DND-41 (cell line): ENCODE results near the gene KDSR.

Experiments
- ATAC-seq: fragments of 200-7000 bp; cut with Tn5 transposase; 3 replicates; pipeline ENCODE4 v1.9.1; 2021; ENCODE audit warnings: low read depth; ENCODE audit not compliant: insufficient read depth
- DNase-seq: peaks from one replicate; pipeline ENCODE4 v3.0.0-alpha.2; 2020
- H2AFZ ChIP-seq: 2 replicates; pipeline ENCODE4 v1.6.0; 2012; ENCODE audit warnings: low read depth, low read length
- H3K27ac ChIP-seq: 2 replicates; pipeline ENCODE4 v1.5.1; 2012; ENCODE audit warnings: low read length, inconsistent platforms
- H3K27me3 ChIP-seq: fragments of 200-600 bp; sonication (generic); 2 replicates; pipeline ENCODE4 v1.6.0; 2012; ENCODE audit warnings: low read length, mild to moderate bottlenecking, inconsistent platforms; ENCODE audit not compliant: insufficient read depth, poor library complexity
- H3K36me3 ChIP-seq: 2 replicates; pipeline ENCODE4 v1.5.1; 2012; ENCODE audit warnings: low read length, inconsistent platforms; ENCODE audit not compliant: insufficient read depth
- H3K4me1 ChIP-seq: 2 replicates; pipeline ENCODE4 v1.5.1; 2012; ENCODE audit warnings: mild to moderate bottlenecking, low read length; ENCODE audit not compliant: insufficient read depth
- H3K4me2 ChIP-seq: 2 replicates; pipeline ENCODE4 v1.6.0; 2012; ENCODE audit warnings: mild to moderate bottlenecking, moderate library complexity, low read length, inconsistent platforms; ENCODE audit not compliant: insufficient read depth
- H3K4me3 ChIP-seq, 2 experiments: fragments of 200-600 bp in 1 of 2; shearing (Covaris generic) in 1 of 2; 2 replicates each; pipeline ENCODE4 v1.5.1; 2012 to 2016; ENCODE audit warnings: inconsistent platforms in 2 of 2, low read length in 2 of 2, mild to moderate bottlenecking in 2 of 2, low read depth in 1 of 2, moderate library complexity in 1 of 2
- H3K79me2 ChIP-seq: 2 replicates; pipeline ENCODE4 v1.6.0; 2012; ENCODE audit warnings: low read length, inconsistent platforms; ENCODE audit not compliant: insufficient read depth
- H3K9ac ChIP-seq: 2 replicates; pipeline ENCODE4 v1.6.0; 2012; ENCODE audit warnings: low read depth, mild to moderate bottlenecking, inconsistent platforms, low read length, moderate library complexity
- H3K9me3 ChIP-seq: 2 replicates; pipeline ENCODE4 v1.5.1; 2012; ENCODE audit warnings: low read length, moderate library complexity, mild to moderate bottlenecking, inconsistent platforms; ENCODE audit not compliant: insufficient read depth, severe bottlenecking
- H4K20me1 ChIP-seq: 2 replicates; pipeline ENCODE4 v1.6.0; 2012; ENCODE audit warnings: low read length; ENCODE audit not compliant: insufficient read depth
- CTCF ChIP-seq: IDR thresholded peaks from 2 replicates; pipeline ENCODE4 v1.5.1; 2012; ENCODE audit warnings: borderline replicate concordance, low read length, moderate library complexity, mild to moderate bottlenecking; ENCODE audit not compliant: poor library complexity, severe bottlenecking; ENCODE audit errors: extremely low read depth
- EZH2 ChIP-seq: IDR thresholded peaks from 3 replicates; pipeline ENCODE4 v1.6.1; 2012; ENCODE audit warnings: borderline replicate concordance, low read depth, mild to moderate bottlenecking, moderate library complexity, low read length, inconsistent platforms; ENCODE audit not compliant: severe bottlenecking

The KDSR gene

GRCh38 chr18:63379639-63379962 lies 12.6 kb upstream of the KDSR start:
- Histone ChIP-seq H3K4me1 (peaks cover 6% of the 10 kb centered on the region; the same call in 1 of the 2 replicates), H3K79me2 (no peaks in the 10 kb centered on the region), H3K27me3 (no peaks in the 10 kb centered on the region), H3K9ac (no peak overlapping the region), H3K27ac (no peak overlapping the region), H2AFZ (peak overlapping the region; percentile 37; the same call in 1 of the 2 replicates), H4K20me1 (no peaks in the 10 kb centered on the region), H3K4me2 (no peak overlapping the region), H3K36me3 (0 out of 2 replicates have a peak, but pooled peaks cover 4% of the 10 kb centered on the region), H3K4me3 (no peak overlapping the region), H3K9me3 (no peaks in the 10 kb centered on the region)
- DNase-seq = no peak
- ATAC-seq = no peak
- TF ChIP-seq EZH2 (no peak), CTCF (no peak)

DNA sequence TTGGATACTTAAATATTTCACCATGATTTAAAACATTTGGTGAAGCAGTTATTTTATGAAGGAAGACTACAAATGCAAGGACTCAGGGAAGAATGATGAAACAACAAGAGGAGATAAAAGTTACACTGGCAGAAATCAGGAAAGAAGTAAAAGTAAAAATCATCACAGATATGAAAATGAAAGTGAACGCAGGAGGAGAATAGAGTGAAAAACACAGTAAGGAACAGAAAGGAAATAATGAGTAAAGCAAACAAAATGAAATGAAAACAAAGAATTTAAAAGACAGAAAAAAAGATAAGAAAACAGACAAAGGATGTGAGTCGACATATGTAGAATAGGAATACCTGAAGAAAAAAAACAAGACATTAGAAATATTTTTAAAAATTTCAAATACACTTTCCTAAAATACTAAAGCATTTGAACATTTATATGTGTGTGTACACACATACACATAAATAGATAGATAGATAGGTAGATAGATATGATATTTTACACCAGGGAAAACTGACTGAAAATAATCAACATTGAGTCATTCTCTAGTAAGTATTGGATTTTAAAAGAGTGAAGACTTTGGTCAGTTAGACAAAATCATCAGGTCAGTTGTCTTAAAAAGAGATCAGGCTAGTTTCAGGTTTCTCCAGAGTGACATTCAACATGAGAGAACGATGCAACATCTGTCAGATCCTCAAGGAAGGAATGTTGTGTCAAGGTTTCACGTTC lies 12.1 kb upstream of the KDSR start:
- Histone ChIP-seq H3K4me3 (no peak overlapping the region), H3K9ac (no peak overlapping the region), H3K4me2 (peak overlapping the region; percentile 1; the same call in 1 of the 2 replicates), H3K36me3 (0 out of 2 replicates have a peak, but pooled peaks cover 1% of the 10 kb centered on the region), H4K20me1 (no peaks in the 10 kb centered on the region), H3K27ac (no peak overlapping the region), H3K79me2 (no peaks in the 10 kb centered on the region), H2AFZ (peak overlapping the region; percentile 37), H3K4me1 (peaks cover 6% of the 10 kb centered on the region; the same call in 1 of the 2 replicates), H3K9me3 (no peaks in the 10 kb centered on the region), H3K27me3 (no peaks in the 10 kb centered on the region)
- no peak for TF ChIP-seq EZH2
- no peak for TF ChIP-seq CTCF
- no peak for DNase-seq
- 0 out of 3 replicates have a peak, but pooled peaks have one; percentile 33 for ATAC-seq

DNA sequence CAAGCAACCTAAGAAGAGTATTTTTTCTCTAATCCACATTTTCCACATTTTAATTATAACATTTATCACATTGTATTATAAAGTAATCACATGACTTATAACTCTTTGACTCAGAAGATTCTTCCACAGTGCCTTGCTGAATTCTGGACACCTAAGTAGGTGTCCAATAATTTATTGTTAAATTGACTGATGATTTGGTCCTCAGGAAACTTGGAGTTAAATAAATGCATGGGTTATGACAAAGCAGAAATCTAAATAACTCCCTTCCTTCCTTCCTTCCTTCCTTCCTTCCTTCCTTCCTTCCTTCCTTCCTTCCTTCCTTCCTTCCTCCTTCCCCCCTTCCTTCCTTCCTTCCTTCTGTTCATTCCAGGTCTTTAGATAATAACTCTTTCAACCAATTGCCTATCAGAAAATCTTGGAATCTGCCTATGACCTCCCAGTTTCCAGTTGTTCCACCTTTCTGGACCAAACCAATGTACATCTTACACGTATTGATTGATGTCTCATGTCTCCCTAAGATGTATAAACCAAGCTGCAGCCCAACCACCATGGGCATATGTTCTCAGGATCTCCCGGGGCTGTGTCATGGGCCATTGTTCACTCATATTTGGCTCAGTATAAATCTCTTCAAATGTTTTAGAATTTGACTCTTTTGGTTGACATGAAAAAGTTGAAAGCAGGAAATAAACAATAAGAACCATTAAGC lies 10.4 kb upstream of the KDSR start:
- no peak for TF ChIP-seq CTCF
- no peak for TF ChIP-seq EZH2
- H3K79me2 ChIP-seq = no peaks in the 10 kb centered on the region
- peaks cover 6% of the 10 kb centered on the region; the same call in 1 of the 2 replicates for H3K4me1 ChIP-seq
- no peak for ATAC-seq
- no peaks in the 10 kb centered on the region for H3K27me3 ChIP-seq
- no peaks in the 10 kb centered on the region for H3K36me3 ChIP-seq
- H3K4me2 ChIP-seq = no peak overlapping the region
- H3K9me3 ChIP-seq = no peaks in the 10 kb centered on the region
- no peak overlapping the region for H3K4me3 ChIP-seq
- no peak overlapping the region for H2AFZ ChIP-seq
- H4K20me1 ChIP-seq = no peaks in the 10 kb centered on the region
- no peak for DNase-seq
- H3K9ac ChIP-seq = no peak overlapping the region
- H3K27ac ChIP-seq = no peak overlapping the region
